Fibroblast of the aortic adventitia (primary cell): ENCODE measurements around the gene FMO5. TPM values are rescaled to one million over a fixed set of nuclear protein-coding genes. Genes with fewer than 3 reads are reported as not detected.
"Not testable (repeated sequence)": the region's sequence is repeated elsewhere in the genome, so short reads cannot be mapped to it uniquely, and the experiment has no call there.

Experiments used
- DNase-seq: peaks from one replicate; pipeline ENCODE4 v3.0.0-alpha.2; 2010; ENCODE audit warnings: low read depth
- H3K4me3 ChIP-seq: 2 replicates; pipeline ENCODE4 v1.5.1; 2011; ENCODE audit warnings: low read depth, mild to moderate bottlenecking, control low read depth, low read length, moderate library complexity
- CTCF ChIP-seq: IDR thresholded peaks from 2 replicates; pipeline ENCODE4 v1.5.1; 2011; ENCODE audit warnings: mild to moderate bottlenecking, low read length, control low read depth, inconsistent platforms; ENCODE audit not compliant: insufficient read depth
- total RNA-seq: library from RNA; depleted of rRNA; stranded (reverse); fragments of >200 nt; gene quantifications from 2 replicates; pipeline ENCODE4 v1.2.3, GENCODE V29; 2012; ENCODE audit warnings: low replicate concordance

The FMO5 gene
- total RNA-seq, 1 donor, result 1.8 TPM

GRCh38 chr1:147238925-147239820 is 14.0 kb upstream of the FMO5 start:
- TF ChIP-seq CTCF, result no peak
- no peak overlapping the region for H3K4me3 ChIP-seq
- DNase-seq, result no peak

- no peak for DNase-seq
- no peak for TF ChIP-seq CTCF
- no peak overlapping the region for H3K4me3 ChIP-seq
These were observed 13.1 kb upstream of the FMO5 start for GRCh38 chr1:147238053-147238902.

GRCh38 chr1:147236959-147237791 is 12.0 kb upstream of the FMO5 start:
- TF ChIP-seq CTCF, result no peak
- no peak for DNase-seq

GRCh38 chr1:147236448-147236847 is 11.3 kb upstream of the FMO5 start:
- no peak for TF ChIP-seq CTCF
- DNase-seq, result no peak
- no peak overlapping the region for H3K4me3 ChIP-seq

More at GRCh38 chr1:147236959-147237791, 12.0 kb upstream of the FMO5 start:
- H3K4me3 ChIP-seq, result no peak overlapping the region

- no peak for DNase-seq
- no peak overlapping the region for H3K4me3 ChIP-seq
- TF ChIP-seq CTCF, result no peak
These were observed 10.7 kb upstream of the FMO5 start for GRCh38 chr1:147235822-147236221.

GRCh38 chr1:147233903-147234302 is 8.8 kb upstream of the FMO5 start:
- not testable (repeated sequence) for H3K4me3 ChIP-seq, DNase-seq

GRCh38 chr1:147231032-147231431 is 5.9 kb upstream of the FMO5 start:
- not testable (repeated sequence) for H3K4me3 ChIP-seq, DNase-seq
